ENCODE data around the gene SLC22A14. TPM values are rescaled to one million over a fixed set of nuclear protein-coding genes. Genes with fewer than 3 reads are reported as not detected.

Gene SLC22A14
- total RNA-seq, 1 experiment from 2014 or later: not detected

DNA sequence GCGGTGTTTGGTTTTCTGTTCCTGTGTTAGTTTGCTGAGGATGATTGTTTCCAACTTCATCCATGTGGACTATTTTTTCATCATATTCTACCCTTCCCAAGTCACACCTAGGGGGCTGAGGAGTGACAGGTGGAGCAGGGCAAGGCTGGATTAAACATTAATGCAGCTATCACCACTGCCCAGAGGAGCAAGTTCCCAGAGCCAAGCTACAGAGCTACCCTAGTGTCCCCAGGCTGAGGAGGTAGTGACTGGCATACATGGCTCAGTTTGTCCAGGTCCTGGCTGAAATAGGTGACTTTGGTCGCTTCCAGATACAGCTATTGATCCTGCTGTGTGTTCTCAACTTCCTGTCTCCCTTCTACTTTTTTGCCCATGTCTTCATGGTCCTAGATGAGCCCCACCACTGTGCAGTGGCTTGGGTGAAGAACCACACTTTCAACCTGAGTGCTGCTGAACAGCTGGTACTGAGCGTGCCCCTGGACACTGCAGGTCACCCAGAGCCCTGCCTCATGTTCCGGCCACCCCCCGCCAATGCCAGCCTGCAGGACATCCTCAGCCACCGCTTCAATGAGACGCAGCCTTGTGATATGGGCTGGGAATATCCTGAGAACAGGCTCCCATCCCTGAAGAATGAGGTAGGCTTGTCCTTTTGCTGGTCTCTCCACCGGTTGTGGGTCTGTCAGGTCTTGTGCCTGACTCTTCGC lies 16.3 kb upstream of the SLC22A14 start, which contains the start of gene SLC22A13:
Gene SLC22A13 (plus strand): TSS at position 209 of the 704 bp plus-strand sequence. CDS start 49 bp downstream, at position 258.
- Mint-ChIP-seq H3K27ac (peak within 1 kb of the TSS; percentile 10; the same call in 1 of the 2 replicates), H3K4me1 (peaks cover 27% of the 10 kb centered on the region), H3K36me3 (no peaks in the 10 kb centered on the region), H3K4me3 (no peak within 1 kb of the TSS), H3K27me3 (ENCODE audit: low read depth) (no peaks in the 10 kb centered on the region), H3K9me3 (peaks cover 4% of the 10 kb centered on the region; the same call in 1 of the 2 replicates)
- ChIA-PET CTCF (no interaction called here), POLR2A (no interaction called here)
- TF ChIP-seq, protein P1, sequence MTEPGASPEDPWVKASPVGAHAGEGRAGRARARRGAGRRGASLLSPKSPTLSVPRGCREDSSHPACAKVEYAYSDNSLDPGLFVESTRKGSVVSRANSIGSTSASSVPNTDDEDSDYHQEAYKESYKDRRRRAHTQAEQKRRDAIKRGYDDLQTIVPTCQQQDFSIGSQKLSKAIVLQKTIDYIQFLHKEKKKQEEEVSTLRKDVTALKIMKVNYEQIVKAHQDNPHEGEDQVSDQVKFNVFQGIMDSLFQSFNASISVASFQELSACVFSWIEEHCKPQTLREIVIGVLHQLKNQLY (CRISPR knock-in tag; IDR thresholded peaks at IDR 0.05): no peak
- no peak for TF ChIP-seq NR2C2 (CRISPR knock-in tag; IDR thresholded peaks at IDR 0.05)
- ATAC-seq (no peak), DNase-seq (ENCODE audit: low spot score) (no peak)

DNA sequence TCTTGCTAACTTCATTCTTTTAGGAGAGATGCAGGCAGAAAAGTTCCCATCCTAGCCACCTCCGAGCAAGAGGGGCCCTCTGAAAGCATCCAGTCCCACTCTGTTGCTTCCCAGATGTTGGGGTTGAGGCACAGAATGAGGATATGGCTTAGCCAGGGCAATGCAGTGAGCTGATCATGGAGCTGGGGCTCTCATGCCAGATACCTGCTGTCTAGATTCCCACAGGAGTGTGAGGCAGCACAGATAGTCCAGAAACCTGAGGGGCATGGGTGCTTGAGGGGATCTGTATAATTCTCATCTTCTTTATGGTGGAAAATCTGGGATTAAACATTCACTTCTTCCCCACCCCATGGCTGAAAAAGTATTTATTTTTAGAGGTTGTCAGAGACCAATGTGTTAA lies 15.3 kb upstream of the SLC22A14 start:
- DNase-seq (ENCODE audit: low spot score): no peak
- no peak overlapping the region for H3K27ac Mint-ChIP-seq
- no peak overlapping the region for H3K4me3 Mint-ChIP-seq
- TF ChIP-seq SP1 (CRISPR knock-in tag; conservative IDR thresholded peaks at IDR 0.05) (no peak), JUN (CRISPR knock-in tag; IDR thresholded peaks at IDR 0.05) (no peak), CBFB (CRISPR knock-in tag; IDR thresholded peaks at IDR 0.05; ENCODE audit: low read depth) (no peak), GTF2I (CRISPR knock-in tag; conservative IDR thresholded peaks at IDR 0.05) (no peak), EMX1 (CRISPR knock-in tag; IDR thresholded peaks at IDR 0.05) (no peak), NFE2L1 (CRISPR knock-in tag; IDR thresholded peaks at IDR 0.05) (no peak), NR2C2 (CRISPR knock-in tag; IDR thresholded peaks at IDR 0.05) (no peak), TEAD4 (CRISPR knock-in tag; IDR thresholded peaks at IDR 0.05) (no peak), CREM (CRISPR knock-in tag; IDR thresholded peaks at IDR 0.05) (no peak), ZNF232 (CRISPR knock-in tag; IDR thresholded peaks at IDR 0.05) (no peak), ZBTB21 (CRISPR knock-in tag; IDR thresholded peaks at IDR 0.05; ENCODE audit: borderline replicate concordance) (no peak)
- TF ChIP-seq, protein P2, sequence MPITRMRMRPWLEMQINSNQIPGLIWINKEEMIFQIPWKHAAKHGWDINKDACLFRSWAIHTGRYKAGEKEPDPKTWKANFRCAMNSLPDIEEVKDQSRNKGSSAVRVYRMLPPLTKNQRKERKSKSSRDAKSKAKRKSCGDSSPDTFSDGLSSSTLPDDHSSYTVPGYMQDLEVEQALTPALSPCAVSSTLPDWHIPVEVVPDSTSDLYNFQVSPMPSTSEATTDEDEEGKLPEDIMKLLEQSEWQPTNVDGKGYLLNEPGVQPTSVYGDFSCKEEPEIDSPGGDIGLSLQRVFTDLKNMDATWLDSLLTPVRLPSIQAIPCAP (CRISPR knock-in tag; IDR thresholded peaks at IDR 0.05): no peak
- TF ChIP-seq, protein P3, sequence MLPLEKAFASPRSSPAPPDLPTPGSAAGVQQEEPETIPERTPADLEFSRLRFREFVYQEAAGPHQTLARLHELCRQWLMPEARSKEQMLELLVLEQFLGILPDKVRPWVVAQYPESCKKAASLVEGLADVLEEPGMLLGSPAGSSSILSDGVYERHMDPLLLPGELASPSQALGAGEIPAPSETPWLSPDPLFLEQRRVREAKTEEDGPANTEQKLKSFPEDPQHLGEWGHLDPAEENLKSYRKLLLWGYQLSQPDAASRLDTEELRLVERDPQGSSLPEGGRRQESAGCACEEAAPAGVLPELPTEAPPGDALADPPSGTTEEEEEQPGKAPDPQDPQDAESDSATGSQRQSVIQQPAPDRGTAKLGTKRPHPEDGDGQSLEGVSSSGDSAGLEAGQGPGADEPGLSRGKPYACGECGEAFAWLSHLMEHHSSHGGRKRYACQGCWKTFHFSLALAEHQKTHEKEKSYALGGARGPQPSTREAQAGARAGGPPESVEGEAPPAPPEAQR (CRISPR knock-in tag; IDR thresholded peaks at IDR 0.05): no peak
- TF ChIP-seq, protein P4, sequence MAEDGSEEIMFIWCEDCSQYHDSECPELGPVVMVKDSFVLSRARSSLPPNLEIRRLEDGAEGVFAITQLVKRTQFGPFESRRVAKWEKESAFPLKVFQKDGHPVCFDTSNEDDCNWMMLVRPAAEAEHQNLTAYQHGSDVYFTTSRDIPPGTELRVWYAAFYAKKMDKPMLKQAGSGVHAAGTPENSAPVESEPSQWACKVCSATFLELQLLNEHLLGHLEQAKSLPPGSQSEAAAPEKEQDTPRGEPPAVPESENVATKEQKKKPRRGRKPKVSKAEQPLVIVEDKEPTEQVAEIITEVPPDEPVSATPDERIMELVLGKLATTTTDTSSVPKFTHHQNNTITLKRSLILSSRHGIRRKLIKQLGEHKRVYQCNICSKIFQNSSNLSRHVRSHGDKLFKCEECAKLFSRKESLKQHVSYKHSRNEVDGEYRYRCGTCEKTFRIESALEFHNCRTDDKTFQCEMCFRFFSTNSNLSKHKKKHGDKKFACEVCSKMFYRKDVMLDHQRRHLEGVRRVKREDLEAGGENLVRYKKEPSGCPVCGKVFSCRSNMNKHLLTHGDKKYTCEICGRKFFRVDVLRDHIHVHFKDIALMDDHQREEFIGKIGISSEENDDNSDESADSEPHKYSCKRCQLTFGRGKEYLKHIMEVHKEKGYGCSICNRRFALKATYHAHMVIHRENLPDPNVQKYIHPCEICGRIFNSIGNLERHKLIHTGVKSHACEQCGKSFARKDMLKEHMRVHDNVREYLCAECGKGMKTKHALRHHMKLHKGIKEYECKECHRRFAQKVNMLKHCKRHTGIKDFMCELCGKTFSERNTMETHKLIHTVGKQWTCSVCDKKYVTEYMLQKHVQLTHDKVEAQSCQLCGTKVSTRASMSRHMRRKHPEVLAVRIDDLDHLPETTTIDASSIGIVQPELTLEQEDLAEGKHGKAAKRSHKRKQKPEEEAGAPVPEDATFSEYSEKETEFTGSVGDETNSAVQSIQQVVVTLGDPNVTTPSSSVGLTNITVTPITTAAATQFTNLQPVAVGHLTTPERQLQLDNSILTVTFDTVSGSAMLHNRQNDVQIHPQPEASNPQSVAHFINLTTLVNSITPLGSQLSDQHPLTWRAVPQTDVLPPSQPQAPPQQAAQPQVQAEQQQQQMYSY (CRISPR knock-in tag; IDR thresholded peaks at IDR 0.05): no peak
- TF ChIP-seq, protein P1 (CRISPR knock-in tag; IDR thresholded peaks at IDR 0.05): no peak
- TF ChIP-seq, protein P5, sequence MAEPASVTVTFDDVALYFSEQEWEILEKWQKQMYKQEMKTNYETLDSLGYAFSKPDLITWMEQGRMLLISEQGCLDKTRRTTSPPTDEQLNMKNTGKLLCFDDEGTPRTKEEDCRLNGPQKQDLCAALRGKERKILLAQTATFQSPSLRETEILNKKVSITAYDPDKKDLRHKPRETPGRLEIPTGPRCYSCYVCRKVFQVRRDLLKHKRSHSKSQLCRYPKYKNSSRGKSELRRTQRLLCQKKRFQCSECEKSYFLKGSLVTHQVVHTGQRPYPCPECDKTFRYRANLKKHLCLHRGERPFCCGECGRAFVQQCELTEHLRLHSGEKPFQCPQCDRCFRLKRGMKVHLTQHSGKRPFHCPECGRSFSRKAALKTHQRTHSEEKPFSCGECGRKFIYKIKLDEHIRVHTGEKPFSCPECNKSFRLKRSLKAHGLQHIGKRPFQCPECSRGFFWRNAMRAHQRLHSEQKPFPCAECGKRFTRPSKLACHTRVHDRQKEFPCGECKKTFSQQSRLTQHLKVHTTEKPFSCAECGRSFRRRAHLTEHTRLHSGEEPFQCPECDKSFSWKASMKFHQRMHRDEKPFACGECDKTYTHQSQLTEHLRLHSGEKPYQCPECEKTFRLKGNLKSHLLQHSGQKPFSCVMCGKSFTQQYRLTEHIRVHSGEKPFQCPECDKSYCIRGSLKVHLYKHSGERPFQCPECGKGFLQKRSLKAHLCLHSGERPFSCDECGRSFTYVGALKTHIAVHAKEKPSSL (CRISPR knock-in tag; conservative IDR thresholded peaks at IDR 0.05): no peak
- TF ChIP-seq, protein P6, sequence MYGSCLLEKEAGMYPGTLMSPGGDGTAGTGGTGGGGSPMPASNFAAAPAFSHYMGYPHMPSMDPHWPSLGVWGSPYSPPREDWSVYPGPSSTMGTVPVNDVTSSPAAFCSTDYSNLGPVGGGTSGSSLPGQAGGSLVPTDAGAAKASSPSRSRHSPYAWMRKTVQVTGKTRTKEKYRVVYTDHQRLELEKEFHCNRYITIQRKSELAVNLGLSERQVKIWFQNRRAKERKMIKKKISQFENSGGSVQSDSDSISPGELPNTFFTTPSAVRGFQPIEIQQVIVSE (CRISPR knock-in tag; IDR thresholded peaks at IDR 0.05; ENCODE audit: borderline replicate concordance): no peak
- peaks cover 27% of the 10 kb centered on the region for H3K4me1 Mint-ChIP-seq
- POLR2A ChIA-PET: no interaction called here
- CTCF ChIA-PET: no interaction called here
- ATAC-seq: no peak
- peaks cover 1% of the 10 kb centered on the region; the same call in 1 of the 2 replicates for H3K9me3 Mint-ChIP-seq
- H3K36me3 Mint-ChIP-seq: no peaks in the 10 kb centered on the region
- H3K27me3 Mint-ChIP-seq (ENCODE audit: low read depth): no peaks in the 10 kb centered on the region
